Left lung (tissue), 14 donors: ENCODE measurements around the gene FAM161A. TPM values are rescaled to one million over a fixed set of nuclear protein-coding genes. Genes with fewer than 3 reads are reported as not detected.

Experiments
- ATAC-seq: fragments of 200-7000 bp; cut with Tn5 transposase; one replicate; pipeline ENCODE4 v1.9.1; 2020; ENCODE audit warnings: moderate library complexity
- DNase-seq, 4 donors: peaks; one replicate each; pipeline ENCODE4 v3.0.0-alpha.2; 2013 to 2020
- H3K27ac ChIP-seq, 2 donors: fragments of 200-600 bp; sonication (generic) in 1 of 2; one replicate each; pipeline versions ENCODE4 v1.5.0 to v1.8.0; 2020 to 2021
- H3K27me3 ChIP-seq, 2 donors: fragments of 200-600 bp; sonication (generic) in 1 of 2; one replicate each; pipeline versions ENCODE4 v1.5.0 to v1.8.0; 2020 to 2021
- H3K36me3 ChIP-seq, 2 donors: fragments of 200-600 bp; sonication (generic) in 1 of 2; one replicate each; pipeline versions ENCODE4 v1.5.0 to v1.8.0; 2020 to 2021
- H3K4me1 ChIP-seq, 2 donors: fragments of 200-600 bp; one replicate each; pipeline ENCODE4 v1.8.0; 2021
- H3K4me3 ChIP-seq, 2 donors: fragments of 200-600 bp; sonication (generic) in 1 of 2; one replicate each; pipeline versions ENCODE4 v1.5.0 to v1.8.0; 2020 to 2021; ENCODE audit warnings: mild to moderate bottlenecking in 1 of 2
- H3K9me3 ChIP-seq, 2 donors: fragments of 200-600 bp; sonication (generic) in 1 of 2; one replicate each; pipeline versions ENCODE4 v1.5.0 to v1.8.0; 2020 to 2021
- CTCF ChIP-seq, 2 donors: fragments of 200-600 bp; sonication (generic) in 1 of 2; IDR thresholded peaks; one replicate each; pipeline versions ENCODE4 v1.5.0 to v1.8.0; 2021; ENCODE audit warnings: antibody characterized with exemption in 2 of 2
- intact Hi-C, 2 donors: fragments of 100-400 bp; cut with DNase I; formaldehyde crosslinking; loops; one replicate each; pipeline versions ENCODE4 v1.11.2 to v1.14.2; 2022
- long read RNA-seq, 12 donors: library from polyadenylated mRNA in 2 of 12; unstranded in 2 of 12; transcript quantifications; one replicate each; pipeline ENCODE4 v2.0.0 and lab custom pipeline, GENCODE V29; 2019 to 2026
- polyA plus RNA-seq, 6 donors: library from polyadenylated mRNA; unstranded; fragments of 120-200 nt; gene quantifications; one replicate each; pipeline ENCODE4 v1.2.1, GENCODE V29; 2013; ENCODE audit not compliant: insufficient read length in 6 of 6
- total RNA-seq, 2 donors: library from RNA; stranded (reverse); fragmentation: NEBNext Ultra II Directional; extraction: Animal tissue kit (Norgen Biotek cat#: 25700); gene quantifications; one replicate each; pipeline ENCODE4 v1.2.1, GENCODE V29; 2021
- donor health status: DM: no; HTN: yes; CAD: no.
- donor health status: DM: no; HTN: no; CAD: no.

The FAM161A gene
- total RNA-seq (1 to 10 TPM; 3.7 to 3.9 TPM), polyA plus RNA-seq (10 to 100 TPM; 22.4 to 33.5 (median 26.6) TPM)
- long read RNA-seq, donor 1, partial matches to known transcripts: 7 of 7 reads
- long read RNA-seq, donor 1, other reads (novel, unspliced or antisense): 0 of 7 reads
- long read RNA-seq, donor 2, partial matches to known transcripts: 15 of 17 reads
- long read RNA-seq, donor 2, other reads (novel, unspliced or antisense): 0 of 17 reads
- long read RNA-seq, donor 3, partial matches to known transcripts: 5 of 6 reads
- long read RNA-seq, donor 3, other reads (novel, unspliced or antisense): 0 of 6 reads
- long read RNA-seq, donor 4, partial matches to known transcripts: 3 of 3 reads
- long read RNA-seq, donor 4, other reads (novel, unspliced or antisense): 0 of 3 reads
- long read RNA-seq, donor 5, partial matches to known transcripts: 9 of 10 reads
- long read RNA-seq, donor 5, other reads (novel, unspliced or antisense): 0 of 10 reads
- long read RNA-seq, donor 6, partial matches to known transcripts: 0 of 3 reads
- long read RNA-seq, donor 6, other reads (novel, unspliced or antisense): 0 of 3 reads
- long read RNA-seq, donor 7, partial matches to known transcripts: 19 of 22 reads
- long read RNA-seq, donor 7, other reads (novel, unspliced or antisense): 0 of 22 reads
- long read RNA-seq, donor 8, partial matches to known transcripts: 0 of 1 reads
- long read RNA-seq, donor 8, other reads (novel, unspliced or antisense): 0 of 1 reads
- long read RNA-seq, donor 9: 0 reads
- long read RNA-seq, donor 10, partial matches to known transcripts: 2 of 2 reads
- long read RNA-seq, donor 10, other reads (novel, unspliced or antisense): 0 of 2 reads
- long read RNA-seq, donor 11: 0 reads
- long read RNA-seq, donor 12, partial matches to known transcripts: 22 of 22 reads
- long read RNA-seq, donor 12, other reads (novel, unspliced or antisense): 0 of 22 reads

- peak within 1 kb of the TSS; percentile 73 to 81 for H3K27ac ChIP-seq
- no peak for TF ChIP-seq CTCF (IDR thresholded peaks at IDR 0.05)
- H3K4me3 ChIP-seq: peak within 1 kb of the TSS; percentile 75 to 78
- no peaks in the 10 kb centered on the region for H3K36me3 ChIP-seq
- intact Hi-C loops: no loop called here
- H3K9me3 ChIP-seq: no peaks in the 10 kb centered on the region
- H3K4me1 ChIP-seq: peaks cover 0 to 7% of the 10 kb centered on the region in 2 donors
- no peaks in the 10 kb centered on the region for H3K27me3 ChIP-seq
- ATAC-seq: peak; percentile 93
- peak; percentile 89 to 95 (median 93) for DNase-seq
Measured at GRCh38 chr2:61853847-61854563, at the start of gene FAM161A. Gene FAM161A (minus strand): TSS chr2:61854060. CDS start chr2:61854041, 19 bp downstream.

- no peak for TF ChIP-seq CTCF (IDR thresholded peaks at IDR 0.05)
- Histone ChIP-seq H3K4me3 (no peak overlapping the region), H3K27ac (no peak overlapping the region), H3K36me3 (no peaks in the 10 kb centered on the region), H3K4me1 (no peaks in the 10 kb centered on the region), H3K27me3 (no peaks in the 10 kb centered on the region), H3K9me3 (no peaks in the 10 kb centered on the region)
- intact Hi-C loops: no loop called here
- no peak for DNase-seq
- no peak for ATAC-seq
Measured at GRCh38 chr2:61900281-61900680, 46.4 kb upstream of the FAM161A start.

- no peaks in the 10 kb centered on the region for H3K4me1 ChIP-seq
- H3K9me3 ChIP-seq: no peaks in the 10 kb centered on the region
- H3K36me3 ChIP-seq: no peaks in the 10 kb centered on the region
- TF ChIP-seq CTCF (IDR thresholded peaks at IDR 0.05): no peak
- DNase-seq (no peak), ATAC-seq (no peak)
- no peak overlapping the region for H3K4me3 ChIP-seq
- intact Hi-C loops: no loop called here
- no peaks in the 10 kb centered on the region for H3K27me3 ChIP-seq
- H3K27ac ChIP-seq: no peak overlapping the region
Measured at GRCh38 chr2:61898810-61899209, 45.0 kb upstream of the FAM161A start.

GRCh38 chr2:61888267-61889055 is 34.6 kb upstream of the FAM161A start, which contains the start of gene CCT4:
Gene CCT4 (minus strand): TSS chr2:61888656. CDS start chr2:61888507, 149 bp downstream.
- ATAC-seq: peak; percentile 95
- no peaks in the 10 kb centered on the region for H3K9me3 ChIP-seq
- peaks cover 15 to 28% of the 10 kb centered on the region in 2 donors for H3K4me1 ChIP-seq
- intact Hi-C loops: no loop called here
- peaks cover 0 to 22% of the 10 kb centered on the region in 2 donors for H3K36me3 ChIP-seq
- H3K27ac ChIP-seq: peak within 1 kb of the TSS; percentile 94 to 98
- no peaks in the 10 kb centered on the region for H3K27me3 ChIP-seq
- H3K4me3 ChIP-seq: peak within 1 kb of the TSS; percentile 62 to 75
- DNase-seq: peak; percentile 91 to 95 (median 94)
- TF ChIP-seq CTCF (IDR thresholded peaks at IDR 0.05): no peak
